Measurements from ENCODE around the gene C1QTNF6. TPM values are rescaled to one million over a fixed set of nuclear protein-coding genes. Genes with fewer than 3 reads are reported as not detected.

Gene C1QTNF6
- total and polyA plus RNA-seq, 2 of the 4 experiments (the other 2 are of a cell fraction): 1.1 to 10.9 TPM

GRCh38 chr22:37226087-37226486, 38.0 kb upstream of the C1QTNF6 start:
- peaks cover 0 to 7% of the 10 kb centered on the region in 2 experiments; a peak in 1 of 4 replicates for H3K79me1 ChIP-seq (ENCODE audit: low read depth in 1 of 2, low read length in 2 of 2)
- H3K9me1 ChIP-seq (ENCODE audit: insufficient read depth, low read length): peaks cover 15% of the 10 kb centered on the region
- no peak overlapping the region for H4K8ac ChIP-seq (ENCODE audit: low read depth in 2 of 2, low read length in 2 of 2)
- no peak overlapping the region for H3K4me3 ChIP-seq (ENCODE audit: insufficient read depth, low read depth, low read length)
- no peak overlapping the region for H3K27ac ChIP-seq (ENCODE audit: insufficient read depth, low read length)
- no peak overlapping the region for H3K9ac ChIP-seq (ENCODE audit: low read depth, low read length)
- no peak overlapping the region for H2AK9ac ChIP-seq (replicated peaks; ENCODE audit: low read depth, low read length, poor library complexity)
- no peak overlapping the region for H3K56ac ChIP-seq (ENCODE audit: extremely low read depth, insufficient read depth, low read length)
- H3K27me3 ChIP-seq (ENCODE audit: control insufficient read depth, insufficient read depth, low read length): peaks cover 1% of the 10 kb centered on the region; the same call in 1 of the 2 replicates
- dilution Hi-C loops (cut with HindIII; ENCODE audit: low sequenced_read_pairs, unreplicated experiment): no loop called here
- no peak overlapping the region for H2BK5ac ChIP-seq (ENCODE audit: low read depth, low read length, poor library complexity, severe bottlenecking)
- H3K4me2 ChIP-seq (ENCODE audit: low read depth, low read length): no peak overlapping the region
- peaks cover 6% of the 10 kb centered on the region for H3K9me3 ChIP-seq (ENCODE audit: control insufficient read depth, insufficient read depth, low read length)
- ChIA-PET CTCF (no interaction called here), POLR2A (ENCODE audit: unreplicated experiment) (no interaction called here)
- no peak overlapping the region for H3K14ac ChIP-seq (replicated peaks; ENCODE audit: low read depth, low read length)
- H2AFZ ChIP-seq (replicated peaks; ENCODE audit: low read length, poor library complexity): no peak overlapping the region
- ATAC-seq (ENCODE audit: low read depth) (no peak), DNase-seq (no peak)
- peaks cover 7% of the 10 kb centered on the region for H4K20me1 ChIP-seq (ENCODE audit: insufficient read depth, low read length)
- TF ChIP-seq FOS (IDR thresholded peaks at IDR 0.05; ENCODE audit: low read depth, low read length) (no peak), USF2 (IDR thresholded peaks at IDR 0.05; ENCODE audit: low read depth, low read length) (no peak), MAZ (IDR thresholded peaks at IDR 0.05; ENCODE audit: borderline replicate concordance, low read depth, low read length) (no peak), ELK1 (IDR thresholded peaks at IDR 0.05; ENCODE audit: borderline replicate concordance, low read depth, low read length) (no peak), NFE2L2 (IDR thresholded peaks at IDR 0.05; ENCODE audit: low read depth, low read length) (no peak), CEBPB (IDR thresholded peaks at IDR 0.05; ENCODE audit: low read depth, low read length) (no peak), CHD1 (IDR thresholded peaks at IDR 0.05; ENCODE audit: low read depth, low read length) (no peak), RAD21 (IDR thresholded peaks at IDR 0.05; ENCODE audit: low read length) (no peak), CTCF (conservative IDR thresholded peaks at IDR 0.05; ENCODE audit: low read depth, low read length) (no peak), POLR2A (IDR thresholded peaks at IDR 0.05; ENCODE audit: low read depth, low read length) (no peak), MXI1 (IDR thresholded peaks at IDR 0.05; ENCODE audit: borderline replicate concordance, low read depth, low read length) (no peak), MAFK (IDR thresholded peaks at IDR 0.05; ENCODE audit: low read depth, low read length) (no peak), BHLHE40 (IDR thresholded peaks at IDR 0.05; ENCODE audit: low read depth, low read length) (no peak), SMC3 (IDR thresholded peaks at IDR 0.05; ENCODE audit: low read depth, low read length) (no peak), RFX5 (IDR thresholded peaks at IDR 0.05; ENCODE audit: low read depth, low read length) (no peak), RCOR1 (IDR thresholded peaks at IDR 0.05; ENCODE audit: insufficient replicate concordance, low read length) (no peak)
- H4K91ac ChIP-seq (ENCODE audit: insufficient read depth, low read depth, low read length): no peak overlapping the region
- no CpG with 5 or more reads among the region's 4 CpGs for WGBS, 2 experiments (ENCODE audit: extremely low coverage in 2 of 2, insufficient read length in 1 of 2)
- H4K5ac ChIP-seq (ENCODE audit: low read depth, low read length): no peak overlapping the region
- H2BK15ac ChIP-seq (ENCODE audit: low read depth, low read length): no peak overlapping the region
- H3K4ac ChIP-seq (ENCODE audit: low read depth, low read length): no peak overlapping the region
- no peak overlapping the region for H3K23ac ChIP-seq (ENCODE audit: low read depth, low read length)
- no peaks in the 10 kb centered on the region for H3K36me3 ChIP-seq (ENCODE audit: control insufficient read depth, insufficient read depth, low read length)
- no peak overlapping the region for H2AK5ac ChIP-seq (ENCODE audit: low read depth, low read length)
- no peak overlapping the region for H2BK20ac ChIP-seq (ENCODE audit: low read depth, low read length)
- intact Hi-C loops (cut with micrococcal nuclease): no loop called here
- H3K4me1 ChIP-seq (ENCODE audit: control insufficient read depth, insufficient read depth, low read length): peaks cover 22% of the 10 kb centered on the region
- no peak overlapping the region for H2BK120ac ChIP-seq (ENCODE audit: low read depth, low read length)
- BruUV-seq (replicated peaks): no TSS peak
- in situ Hi-C loops (cut with MboI; ENCODE audit: low sequenced_read_pairs): no loop called here
- no peak overlapping the region for H3K18ac ChIP-seq (ENCODE audit: low read depth, low read length)
